UCSD-AML1 (cell line): Measurements from ENCODE around the gene ABCC8.

Source experiments
- DNase-seq: peaks from one replicate; lab custom pipeline; 2025; ENCODE audit not compliant: unreplicated experiment; lab: John Stamatoyannopoulos, UW

ABCC8 gene

DNA sequence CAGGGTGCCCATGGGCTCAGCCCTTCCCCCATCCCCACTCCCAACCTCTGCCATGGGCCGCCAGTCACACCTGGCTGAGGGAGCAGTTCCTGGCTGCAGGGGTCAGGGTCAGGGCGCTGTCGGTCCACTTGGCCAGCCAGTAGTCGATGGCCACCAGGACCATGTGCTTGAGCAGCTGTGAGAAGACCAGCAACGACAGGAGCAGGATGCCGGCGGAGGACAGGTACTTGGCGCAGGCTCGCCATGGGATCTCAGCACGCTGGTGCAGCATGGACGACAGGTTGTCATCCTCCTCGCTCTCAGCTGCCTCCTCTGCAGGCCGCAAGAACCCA is 69.9 kb downstream of the ABCC8 start:
- no peak for DNase-seq

DNA sequence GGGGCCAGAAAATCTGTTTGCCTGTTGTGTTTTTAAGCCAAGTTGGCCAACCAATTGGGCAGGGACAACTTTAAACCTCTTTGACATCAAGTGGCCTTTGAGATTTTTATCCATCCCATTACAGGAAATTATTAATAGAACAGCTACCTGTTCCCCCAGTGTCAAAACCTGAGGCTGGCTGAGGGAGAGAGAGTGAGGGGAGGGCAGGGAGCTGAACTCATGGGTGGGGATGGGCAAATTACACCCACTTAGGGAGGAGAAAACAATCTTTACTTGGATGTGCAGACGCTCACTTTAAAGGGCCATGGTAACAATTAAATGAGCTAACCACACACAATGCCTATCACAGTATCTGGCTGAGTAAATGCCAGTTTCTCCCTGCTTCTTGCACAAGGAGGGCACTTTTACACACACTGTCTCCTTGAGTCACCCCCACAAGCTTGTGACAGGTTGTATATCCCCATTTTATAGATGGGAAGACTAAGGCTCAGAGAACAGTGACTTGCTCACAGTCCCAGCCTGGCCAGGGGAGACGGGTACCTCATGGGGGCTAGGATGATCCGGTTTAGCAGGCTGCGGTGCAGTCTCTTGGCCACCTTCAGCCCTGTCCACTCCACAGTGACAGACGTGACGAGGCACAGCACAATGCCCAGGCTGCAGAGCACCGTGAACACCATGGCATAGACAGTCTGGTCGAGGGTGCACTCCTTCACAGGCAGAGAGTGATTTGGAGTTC is 70.4 kb downstream of the ABCC8 start:
- no peak for DNase-seq

DNA sequence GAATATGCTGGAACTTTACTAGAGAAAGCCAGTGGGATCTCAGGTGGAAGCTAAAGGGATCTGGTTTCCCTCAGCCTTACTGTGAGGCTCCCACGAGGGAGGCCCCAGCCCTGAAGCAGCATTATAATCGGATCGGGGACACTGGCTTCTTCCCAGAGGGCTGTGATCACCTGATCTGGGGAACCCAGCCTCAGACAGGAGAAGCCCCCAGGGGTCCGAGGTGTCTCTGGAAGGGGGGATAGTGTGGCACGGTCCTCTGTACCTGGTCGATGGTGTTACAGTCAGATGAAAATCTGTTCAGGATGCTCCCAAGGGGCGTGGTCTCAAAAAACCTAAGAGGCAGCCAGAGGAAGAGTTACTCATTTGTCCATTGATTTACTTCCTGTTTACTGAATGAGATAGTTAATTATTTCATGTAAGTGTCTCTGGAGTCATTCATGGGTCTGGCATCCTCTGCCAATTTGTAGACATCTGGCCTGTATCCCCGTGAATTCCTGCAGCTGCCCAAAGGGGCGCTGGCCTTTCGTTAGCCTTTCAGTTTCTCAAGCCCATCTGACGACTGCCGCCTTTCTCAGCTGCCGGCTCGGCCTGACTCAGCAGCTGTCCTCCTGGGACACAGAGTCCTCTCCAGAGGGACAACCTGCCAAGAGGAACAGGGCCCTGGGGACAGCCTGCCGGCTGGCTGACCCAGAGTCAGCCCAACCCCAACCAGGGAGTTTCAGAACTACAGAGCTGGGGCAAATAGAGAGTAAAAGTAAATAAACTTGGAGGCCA is 71.2 kb downstream of the ABCC8 start:
- no peak for DNase-seq

DNA sequence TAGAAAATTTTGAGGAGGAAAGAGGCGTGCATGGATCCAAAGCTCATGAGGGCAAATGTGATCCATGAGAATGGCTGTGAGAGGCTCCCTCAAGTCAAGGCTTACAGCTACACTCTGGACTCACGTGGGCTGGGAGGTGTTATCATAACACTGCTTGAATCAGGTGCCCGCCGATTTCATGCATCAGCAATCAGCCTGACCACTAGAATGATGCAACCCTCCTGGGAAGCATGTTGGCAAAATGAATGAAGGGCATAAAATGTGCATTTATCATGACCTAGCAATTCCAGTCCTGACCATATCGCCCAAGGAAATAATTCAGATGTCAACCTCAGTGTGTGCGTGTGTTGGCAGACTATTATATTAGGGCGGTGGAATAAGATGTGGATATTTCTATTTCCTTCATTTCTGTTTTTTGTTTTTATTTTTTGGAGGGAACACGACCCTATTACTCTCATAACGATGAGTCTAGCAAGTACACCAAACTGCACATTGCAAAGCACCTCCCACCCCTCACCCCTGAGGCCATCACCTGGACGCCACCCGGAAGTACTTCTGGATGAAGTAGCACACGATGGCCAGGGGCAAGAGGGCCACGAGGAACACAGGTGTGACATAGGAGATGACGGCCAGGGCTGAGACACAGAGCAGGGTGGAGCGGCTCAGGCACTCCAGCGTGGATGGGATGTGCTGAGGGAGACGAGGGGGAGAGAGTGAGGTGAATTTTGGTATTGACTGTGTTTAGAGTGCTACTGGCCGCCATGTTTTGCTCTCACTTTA is 72.5 kb downstream of the ABCC8 start:
- DNase-seq: no peak

DNA sequence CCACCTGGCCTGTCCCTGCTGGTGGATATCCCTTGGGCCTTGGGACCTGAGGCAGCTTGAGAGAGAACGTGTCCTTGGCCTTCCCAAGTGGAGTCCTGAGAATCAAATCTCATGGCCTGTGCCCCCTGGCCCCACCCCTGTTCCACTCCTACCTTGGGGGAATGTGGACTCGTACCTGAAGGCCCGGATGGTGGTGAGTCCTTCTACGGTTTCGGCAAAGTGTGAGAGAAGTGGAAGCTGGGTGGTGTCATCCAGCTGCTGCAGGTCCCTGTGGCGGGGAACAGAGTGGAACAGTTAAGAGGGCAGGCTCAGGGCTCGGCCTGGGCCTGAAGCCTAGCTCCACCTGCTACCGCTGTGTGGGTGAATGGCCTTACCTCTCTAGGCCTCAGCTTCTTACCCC is 74.2 kb downstream of the ABCC8 start:
- no peak for DNase-seq

DNA sequence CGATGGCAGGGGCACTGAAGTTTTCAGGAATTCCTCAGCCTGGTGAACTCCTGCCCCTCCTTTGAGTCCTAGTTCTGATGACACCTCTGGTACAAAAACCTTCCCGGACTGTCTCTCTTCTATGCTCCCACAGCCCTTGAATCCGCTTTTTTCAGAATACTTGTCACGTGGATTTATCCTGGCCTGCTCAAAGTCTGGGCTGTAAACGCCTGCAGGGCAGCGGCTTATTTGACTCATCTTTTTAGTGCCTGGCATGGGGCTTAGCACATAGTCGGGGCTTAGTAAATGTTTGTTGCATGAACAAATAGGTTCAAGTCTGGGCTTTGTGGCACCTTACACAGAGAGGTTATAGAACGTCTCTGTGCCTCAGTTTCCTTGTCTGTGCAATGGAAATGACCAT is 74.8 kb downstream of the ABCC8 start:
- DNase-seq: no peak

DNA sequence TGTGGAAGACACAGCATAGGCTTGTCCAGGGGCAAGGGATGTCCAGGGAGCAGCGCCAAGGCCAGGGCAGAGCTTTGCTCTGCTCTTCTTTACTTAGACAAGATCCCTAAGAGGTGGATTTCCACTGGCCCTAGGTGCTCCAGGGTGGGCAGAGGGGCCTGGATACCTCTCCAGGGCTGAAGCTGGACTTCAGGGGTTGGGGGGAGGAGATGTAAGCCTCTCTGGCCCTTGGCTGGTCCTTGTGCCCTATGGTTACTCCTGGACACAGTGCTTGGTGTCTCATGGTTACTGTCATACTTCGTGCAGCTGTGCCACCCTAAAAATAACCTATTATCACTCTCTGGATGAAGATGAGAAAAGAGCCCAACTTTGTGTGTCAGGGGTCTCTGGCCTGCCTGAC is 75.3 kb downstream of the ABCC8 start:
- no peak for DNase-seq

DNA sequence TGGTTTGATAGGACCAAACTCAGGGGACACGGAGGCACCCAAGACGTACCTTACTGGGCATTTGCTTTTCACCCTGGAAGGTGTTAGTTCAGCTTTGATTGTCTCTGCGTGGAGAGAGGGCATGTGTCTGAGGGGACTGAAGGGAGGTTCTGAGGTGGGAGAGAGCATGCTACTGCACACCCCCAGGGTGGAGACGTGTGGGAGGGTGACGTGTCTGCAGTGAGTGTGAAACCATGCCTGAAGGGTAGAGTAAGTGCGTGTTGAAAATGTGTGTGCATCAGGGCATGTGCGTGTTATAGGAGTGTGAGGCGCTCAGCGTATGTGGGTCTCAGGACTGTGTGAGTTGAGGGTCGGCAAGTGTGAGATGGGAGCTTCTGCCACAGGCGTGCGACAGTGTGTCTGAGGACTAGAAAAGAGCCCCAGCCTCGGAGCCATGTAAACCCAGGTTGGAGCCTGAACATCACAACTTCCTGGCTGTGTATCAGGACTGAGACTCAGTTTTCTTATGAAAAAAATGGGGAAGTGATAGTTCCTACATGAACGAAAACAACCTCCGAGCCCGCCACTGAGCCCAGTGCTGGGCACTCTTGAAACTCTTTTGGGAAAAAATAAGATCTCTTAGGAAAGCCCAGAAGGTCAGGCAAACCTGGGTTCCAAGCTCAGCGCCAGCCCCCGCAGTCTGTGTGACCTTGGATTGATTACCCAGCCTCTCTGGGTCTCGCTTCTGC is 76.4 kb downstream of the ABCC8 start:
- DNase-seq: no peak

DNA sequence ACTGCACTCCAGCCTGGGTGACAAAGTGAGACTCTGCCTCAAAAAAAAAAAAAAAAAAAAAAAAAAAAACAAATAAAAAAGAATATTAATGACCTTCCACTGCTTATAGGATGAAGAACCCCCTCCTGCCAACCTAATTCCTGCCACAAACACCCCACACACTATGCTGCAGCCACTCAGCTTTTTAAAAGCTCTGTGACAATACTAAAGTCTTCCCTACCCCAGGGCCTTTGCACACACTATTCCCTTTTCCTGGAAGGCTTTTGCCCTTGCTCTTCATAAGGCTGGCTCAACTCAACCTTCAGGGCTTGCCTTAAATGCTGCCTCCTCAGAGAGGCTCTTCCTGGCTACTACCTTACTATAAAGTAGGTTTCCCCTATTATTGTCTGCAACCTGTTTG is 77.4 kb downstream of the ABCC8 start:
- DNase-seq: no peak

DNA sequence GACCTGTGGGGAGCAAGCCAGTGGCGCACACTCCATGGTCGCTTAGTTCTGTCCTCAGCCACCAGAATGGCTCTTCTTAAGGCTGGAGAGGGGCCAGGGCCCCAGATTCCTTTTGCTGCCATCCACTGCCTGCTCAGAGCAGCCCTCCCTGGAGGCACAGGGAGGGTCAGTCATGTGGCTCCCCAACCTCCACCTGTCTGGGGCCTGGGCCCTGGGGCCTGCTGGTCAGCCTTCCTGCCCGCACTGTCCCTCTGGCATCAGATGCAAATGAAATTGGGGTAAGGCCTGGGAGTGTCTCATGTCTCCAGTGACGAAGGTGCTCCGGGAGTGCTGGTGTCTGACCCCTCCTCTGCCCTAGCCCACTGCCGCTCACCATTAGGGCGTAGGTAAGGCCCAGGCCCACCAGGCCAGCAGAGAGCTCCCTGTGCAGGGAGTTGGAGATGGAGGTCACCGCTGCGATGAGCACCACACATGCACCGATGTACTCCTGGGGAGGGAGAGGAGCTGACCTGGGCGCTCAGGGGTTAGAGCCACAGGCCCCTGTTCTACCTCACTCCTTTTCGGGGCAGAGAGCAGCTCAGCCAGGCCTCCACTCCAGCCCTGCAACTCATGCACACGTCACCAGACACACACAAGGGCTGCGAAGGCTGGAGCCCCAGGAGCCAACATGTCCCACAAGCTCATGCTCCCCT is 79.2 kb downstream of the ABCC8 start:
- DNase-seq: no peak

DNA sequence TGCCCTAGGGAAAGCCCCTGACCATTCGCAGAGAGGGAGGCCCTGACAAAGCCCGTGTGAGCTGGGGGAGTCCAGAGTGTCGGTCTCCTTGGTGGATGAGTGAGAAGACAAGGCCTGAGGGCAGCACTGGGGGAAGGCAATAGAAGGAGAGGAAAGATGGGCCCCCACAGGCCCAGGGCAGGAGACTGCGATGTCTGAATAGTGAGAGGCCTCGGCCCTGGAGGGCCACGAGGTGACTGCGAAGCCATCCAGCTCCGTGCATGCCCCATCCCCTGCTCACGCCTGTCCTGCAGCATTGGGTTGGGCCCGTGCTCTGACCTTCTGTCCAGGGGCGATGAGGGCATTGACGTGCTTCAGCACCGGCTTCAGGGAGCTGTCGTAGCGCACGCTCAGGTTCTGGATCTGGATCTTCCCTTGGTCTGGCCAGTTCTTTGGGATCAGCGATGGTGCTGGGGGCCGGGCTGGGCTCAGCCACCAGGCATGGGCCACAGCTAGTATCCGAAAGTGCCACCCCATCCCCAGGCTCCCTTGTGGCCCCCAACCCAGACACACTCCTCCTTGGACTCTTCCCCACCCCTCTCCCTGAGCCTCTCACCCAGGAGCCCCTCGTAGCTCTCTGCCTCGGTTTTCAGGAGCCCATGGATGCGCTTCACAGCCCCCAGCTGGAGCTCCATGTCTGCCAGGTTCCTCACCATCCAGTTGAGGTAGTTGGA is 79.9 kb downstream of the ABCC8 start:
- no peak for DNase-seq

DNA sequence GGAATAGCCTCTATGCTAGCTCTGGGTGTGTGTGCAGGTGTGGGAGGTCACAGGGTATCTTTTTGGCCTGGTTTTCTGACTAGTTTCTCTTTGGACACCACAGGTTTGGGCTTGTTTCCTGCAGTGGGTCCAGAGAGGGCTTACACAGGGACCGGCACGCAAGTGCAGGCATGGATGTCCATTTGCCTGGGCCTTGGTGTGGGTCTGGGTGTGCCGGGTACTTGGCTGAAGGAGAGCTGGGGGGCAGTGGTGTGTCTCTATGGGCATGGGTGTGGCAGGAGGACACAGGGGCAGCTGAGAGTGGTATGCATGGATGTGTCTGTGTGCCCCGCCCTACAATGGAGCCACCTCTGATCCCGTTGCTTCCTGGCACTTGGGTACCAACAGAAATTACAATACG is 80.7 kb downstream of the ABCC8 start:
- no peak for DNase-seq

DNA sequence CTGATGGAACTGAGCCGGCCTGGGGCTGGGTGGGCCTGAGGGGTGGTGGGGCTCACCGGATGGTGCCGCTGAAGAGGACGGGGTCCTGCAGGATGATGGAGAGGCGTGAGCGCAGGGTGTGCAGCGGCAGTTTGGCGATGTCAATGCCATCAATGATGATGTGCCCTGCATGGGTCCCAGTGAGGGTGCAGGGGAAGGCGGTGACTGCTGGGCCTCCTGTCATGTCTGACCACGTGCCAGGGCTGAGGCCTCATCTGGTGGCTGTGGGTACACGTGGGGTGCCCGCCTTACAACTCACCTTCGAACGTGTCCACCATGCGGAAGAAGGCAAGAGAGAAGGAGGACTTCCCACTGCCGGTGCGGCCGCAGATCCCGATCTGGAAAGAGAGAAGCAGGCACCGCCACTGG is 81.1 kb downstream of the ABCC8 start:
- no peak for DNase-seq

DNA sequence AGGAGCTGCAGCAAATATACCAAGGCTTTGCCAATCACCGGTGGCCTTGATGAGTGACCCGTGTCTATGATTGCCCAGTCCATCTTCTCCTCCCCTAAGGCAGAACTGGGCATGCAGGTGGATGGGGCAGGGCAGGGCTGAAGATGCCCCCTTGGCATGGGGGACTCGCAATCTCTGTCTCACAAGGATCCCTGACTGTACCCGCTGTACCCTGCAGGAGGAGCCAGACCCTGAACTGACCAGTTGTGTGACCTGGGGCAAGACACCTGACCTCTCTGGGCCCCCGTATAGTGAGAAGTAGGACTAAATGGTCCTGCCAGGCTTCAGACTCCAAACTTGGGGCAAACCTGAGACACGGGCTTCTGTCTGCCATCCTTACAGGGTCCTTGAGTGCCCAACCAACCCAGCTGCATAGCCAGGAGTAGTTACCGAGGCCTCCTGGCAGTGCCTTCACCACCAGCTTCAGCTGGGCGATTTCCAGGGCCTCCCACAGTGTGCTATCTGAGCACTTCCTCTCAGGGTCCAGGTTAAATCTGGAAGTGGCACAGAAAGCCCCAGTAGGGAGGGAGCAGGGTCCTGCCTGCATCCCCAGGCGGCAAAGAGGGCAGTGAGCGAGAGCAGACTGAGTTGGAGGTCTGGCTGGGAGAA is 81.8 kb downstream of the ABCC8 start:
- no peak for DNase-seq

DNA sequence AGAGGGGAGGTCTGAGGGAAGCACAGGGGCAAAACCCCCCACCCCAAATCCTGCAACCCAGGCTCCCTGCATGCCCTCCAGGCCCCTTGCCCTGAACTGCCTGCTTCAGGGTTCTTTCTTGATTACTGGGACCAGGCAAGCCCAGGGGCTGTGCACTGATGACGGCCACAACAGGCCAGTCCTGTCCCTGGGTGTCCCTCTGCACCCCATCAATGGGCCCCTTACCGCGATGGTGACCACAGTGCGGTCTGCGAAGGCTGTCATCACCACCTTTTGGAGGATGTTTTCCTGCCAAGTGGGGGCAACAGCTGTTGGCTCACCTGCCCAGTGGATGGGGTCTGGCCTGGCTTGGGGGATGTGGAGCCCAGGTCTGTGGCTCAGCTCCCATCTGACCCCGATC is 83.2 kb downstream of the ABCC8 start:
- DNase-seq: no peak

DNA sequence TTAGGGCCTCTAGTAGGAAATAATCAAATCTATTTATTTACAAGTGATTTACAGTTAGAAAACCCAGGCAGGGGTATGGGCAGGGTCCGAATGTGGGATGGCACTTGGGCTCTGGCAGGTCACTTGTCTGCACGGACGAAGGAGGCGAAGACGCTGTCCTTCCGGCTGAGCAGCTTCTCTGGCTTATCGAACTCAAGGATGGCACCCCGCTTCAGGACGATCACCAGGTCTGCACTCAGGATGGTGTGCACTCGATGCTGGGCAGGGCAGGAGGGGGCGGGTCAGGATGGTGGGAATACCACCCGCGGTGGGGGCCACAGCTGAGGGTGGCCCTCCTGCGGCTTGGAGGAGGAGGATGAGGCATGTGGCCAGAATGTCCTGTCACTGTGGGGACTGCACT is 83.8 kb downstream of the ABCC8 start:
- DNase-seq: no peak

DNA sequence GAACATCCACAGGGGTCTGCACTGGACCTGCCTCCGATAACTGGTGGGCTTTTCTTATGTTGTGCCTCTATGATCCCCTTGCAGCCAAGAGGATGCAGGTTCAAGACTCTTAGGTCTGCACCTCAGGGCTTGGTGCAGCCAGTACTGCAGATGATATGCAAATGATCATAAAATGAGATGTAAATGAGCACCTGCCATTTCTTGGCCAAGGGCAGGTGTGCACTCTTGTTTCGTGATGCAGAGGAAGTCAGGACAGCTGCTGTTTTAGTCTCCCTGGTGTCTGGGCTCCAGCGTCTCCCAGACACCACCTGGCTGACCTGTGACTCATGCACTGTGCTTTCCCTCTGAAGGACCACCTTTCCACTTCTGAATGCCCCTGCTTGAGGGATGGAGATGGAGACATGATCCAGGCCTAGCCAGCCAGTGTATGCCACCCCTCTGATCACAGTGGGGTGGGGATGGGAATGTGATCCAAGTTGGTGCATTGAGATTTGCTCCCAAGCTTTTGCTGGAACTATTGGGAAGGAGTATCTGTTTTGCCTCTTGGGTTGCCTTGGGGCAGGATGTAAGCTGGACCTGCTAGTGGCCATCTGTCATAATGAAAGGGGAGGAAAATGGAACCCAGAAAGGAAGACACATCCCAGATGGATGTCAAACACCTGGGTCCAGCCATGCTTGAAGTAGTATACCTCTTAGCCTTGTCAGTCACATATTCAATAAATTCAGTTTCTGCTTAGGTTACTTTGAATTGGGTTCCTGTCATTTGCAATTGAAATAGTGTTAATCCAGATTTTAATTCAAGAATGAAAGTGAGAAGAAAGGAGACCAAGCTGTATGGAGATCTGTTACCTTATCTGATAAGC is 84.9 kb downstream of the ABCC8 start:
- DNase-seq: no peak

DNA sequence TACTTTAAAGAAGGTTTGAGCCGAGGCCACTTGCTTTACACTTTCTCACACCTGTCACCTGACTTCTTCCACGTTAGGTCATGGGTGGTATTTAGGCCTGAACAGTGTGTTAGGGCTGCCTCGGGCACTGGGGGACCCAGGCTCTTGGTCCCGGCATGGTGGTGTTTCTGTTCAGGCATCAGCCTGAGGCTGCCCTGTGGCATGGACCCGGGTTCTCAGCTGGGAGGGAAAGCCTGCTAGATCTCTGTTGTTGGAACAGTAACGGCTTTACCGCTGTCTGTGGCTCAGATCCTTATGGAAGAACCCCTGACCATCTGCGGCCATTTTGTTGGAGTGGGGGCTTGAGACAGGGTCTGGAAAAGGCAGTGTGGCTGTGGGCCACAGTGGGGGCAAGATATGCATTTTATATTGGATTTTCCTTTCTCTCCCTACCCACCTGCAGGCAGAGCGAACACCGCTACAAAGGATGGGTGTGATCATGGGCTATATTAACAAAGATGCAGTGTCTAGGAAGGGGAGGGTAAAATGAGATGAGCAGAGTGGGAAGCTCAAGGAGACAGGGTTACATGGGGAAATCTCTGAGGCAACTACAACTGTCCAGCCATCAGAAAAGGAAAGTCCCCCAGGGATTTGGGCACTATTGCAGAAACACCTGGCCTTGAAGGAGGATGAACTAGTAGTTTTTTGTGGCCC is 86.5 kb downstream of the ABCC8 start:
- no peak for DNase-seq
